ENCODE data around the gene ADAMTS16.

ADAMTS16 gene

GRCh38 chr5:5183189-5183699, 43.1 kb downstream of the ADAMTS16 start:
- no peak for DNase-seq (ENCODE audit: low spot score)

- no peak for DNase-seq (ENCODE audit: low spot score)
Measured at GRCh38 chr5:5183933-5184332, 43.8 kb downstream of the ADAMTS16 start.

GRCh38 chr5:5188376-5189050, 48.4 kb downstream of the ADAMTS16 start:
- DNase-seq (ENCODE audit: low spot score), result no peak

GRCh38 chr5:5189051-5189430, 48.9 kb downstream of the ADAMTS16 start:
- DNase-seq (ENCODE audit: low spot score), result no peak

GRCh38 chr5:5191906-5192305, 51.8 kb downstream of the ADAMTS16 start:
- no peak for DNase-seq (ENCODE audit: low spot score)

- no peak for DNase-seq (ENCODE audit: low spot score)
Measured at GRCh38 chr5:5192681-5193080, 52.6 kb downstream of the ADAMTS16 start.

GRCh38 chr5:5195128-5195918, 55.2 kb downstream of the ADAMTS16 start:
- no peak for DNase-seq (ENCODE audit: low spot score)

- DNase-seq (ENCODE audit: low spot score), result no peak
Measured at GRCh38 chr5:5198135-5198534, 58.0 kb downstream of the ADAMTS16 start.

GRCh38 chr5:5198815-5199214, 58.7 kb downstream of the ADAMTS16 start:
- DNase-seq (ENCODE audit: low spot score), result no peak

- DNase-seq (ENCODE audit: low spot score), result no peak
Measured at GRCh38 chr5:5199495-5199894, 59.4 kb downstream of the ADAMTS16 start.

- no peak for DNase-seq (ENCODE audit: low spot score)
Measured at GRCh38 chr5:5200133-5200532, 60.0 kb downstream of the ADAMTS16 start.

- DNase-seq (ENCODE audit: low spot score), result no peak
Measured at GRCh38 chr5:5202321-5202720, 62.2 kb downstream of the ADAMTS16 start.

- no peak for DNase-seq (ENCODE audit: low spot score)
Measured at GRCh38 chr5:5203451-5203850, 63.3 kb downstream of the ADAMTS16 start.

- DNase-seq (ENCODE audit: low spot score), result no peak
Measured at GRCh38 chr5:5207828-5208227, 67.7 kb downstream of the ADAMTS16 start.

GRCh38 chr5:5209089-5209488, 69.0 kb downstream of the ADAMTS16 start:
- no peak for DNase-seq (ENCODE audit: low spot score)

- DNase-seq (ENCODE audit: low spot score), result no peak
Measured at GRCh38 chr5:5209510-5210286, 69.6 kb downstream of the ADAMTS16 start.

GRCh38 chr5:5217371-5217770, 77.2 kb downstream of the ADAMTS16 start:
- no peak for DNase-seq (ENCODE audit: low spot score)

- DNase-seq (ENCODE audit: low spot score), result no peak
Measured at GRCh38 chr5:5218396-5218795, 78.3 kb downstream of the ADAMTS16 start.

- no peak for DNase-seq (ENCODE audit: low spot score)
Measured at GRCh38 chr5:5219541-5219940, 79.4 kb downstream of the ADAMTS16 start.

GRCh38 chr5:5220901-5221631, 80.9 kb downstream of the ADAMTS16 start:
- DNase-seq (ENCODE audit: low spot score), result no peak

GRCh38 chr5:5221724-5222123, 81.6 kb downstream of the ADAMTS16 start:
- no peak for DNase-seq (ENCODE audit: low spot score)

GRCh38 chr5:5231576-5231975, 91.4 kb downstream of the ADAMTS16 start:
- no peak for DNase-seq (ENCODE audit: low spot score)

All from activated CD4-positive, alpha-beta T cell treated with anti-CD3 and anti-CD28 coated beads, Interleukin-2, Interleukin-4, amounts not matched to agents 100 ng/mL and 50 ng/mL, durations not matched to agents 16 hours and 8 hours (primary cell).